Measurements from ENCODE around the gene MFSD12. TPM values are rescaled to one million over a fixed set of nuclear protein-coding genes. Genes with fewer than 3 reads are reported as not detected.

Gene MFSD12
- total and polyA plus RNA-seq, 2 donors (not counting 3 experiments of a cell fraction or from before 2014, with no cell fraction given): 51.7 to 78.9 TPM

- POLR2A ChIA-PET: interaction anchor here (1.4 kb wide), 1 partner anchor 9 kb away, joined by 5 read pairs; no protein-coding TSS in a partner anchor
Measured at GRCh38 chr19:3546119-3546518, 11.3 kb downstream of the MFSD12 start.

More at GRCh38 chr19:3546119-3546518, 11.3 kb downstream of the MFSD12 start:
- H3K9me1 ChIP-seq (replicated peaks; ENCODE audit: control insufficient read depth, extremely low read depth, insufficient read depth, low read length): no peaks in the 10 kb centered on the region
- H3K9me3 ChIP-seq (replicated peaks; ENCODE audit: control insufficient read depth, insufficient read depth, low read length): no peaks in the 10 kb centered on the region
- no peak overlapping the region for H3K9ac ChIP-seq (replicated peaks; ENCODE audit: extremely low read depth, insufficient read depth, low read length)
- no TSS peak for BruUV-seq (replicated peaks)
- H4K20me1 ChIP-seq (replicated peaks; ENCODE audit: control insufficient read depth, extremely low read depth, insufficient read depth, low read length): no peaks in the 10 kb centered on the region
- H3K27me3 ChIP-seq (ENCODE audit: control insufficient read depth in 2 of 2, insufficient read depth in 2 of 2, low read length in 2 of 2): no peaks in the 10 kb centered on the region
- no peak for DNase-seq (ENCODE audit: low read depth, low spot score)
- H3K4me1 ChIP-seq (ENCODE audit: control insufficient read depth, extremely low read depth, insufficient read depth, low read length): no peaks in the 10 kb centered on the region
- intact Hi-C loops (cut with micrococcal nuclease): no loop called here
- no peak overlapping the region for H3K27ac ChIP-seq (ENCODE audit: insufficient read depth, low read depth, low read length)
- H2AFZ ChIP-seq (ENCODE audit: low read depth, low read length): no peak overlapping the region
- TF ChIP-seq GATA2 (IDR thresholded peaks at IDR 0.05; ENCODE audit: insufficient read depth, insufficient read length, low read depth, low read length) (no peak), CTCF (IDR thresholded peaks at IDR 0.05; ENCODE audit: extremely low read depth in 1 of 2, insufficient read depth in 1 of 2, low read depth in 1 of 2, low read length in 2 of 2) (no peak), POLR2AphosphoS5 (IDR thresholded peaks at IDR 0.05; ENCODE audit: insufficient read depth, low read depth, low read length) (no peak), FOS (IDR thresholded peaks at IDR 0.05; ENCODE audit: borderline replicate concordance, insufficient read depth, low read length) (no peak), MAX (IDR thresholded peaks at IDR 0.05; ENCODE audit: insufficient read depth, insufficient read length) (no peak), EZH2 (IDR thresholded peaks at IDR 0.05; ENCODE audit: borderline replicate concordance, low read depth, low read length, severe bottlenecking) (no peak), MYC (IDR thresholded peaks at IDR 0.05; ENCODE audit: low read depth, low read length) (no peak), JUN (IDR thresholded peaks at IDR 0.05; ENCODE audit: borderline replicate concordance, insufficient read depth, insufficient read length, low read depth) (no peak), POLR2A (IDR thresholded peaks at IDR 0.05; ENCODE audit: low read depth, low read length) (no peak)
- no peaks in the 10 kb centered on the region for H3K79me2 ChIP-seq (ENCODE audit: control insufficient read depth, insufficient read depth, low read length)
- H3K4me3 ChIP-seq (replicated peaks in 1 of 3; ENCODE audit: insufficient read depth in 1 of 3, low read depth in 1 of 3, low read length in 3 of 3): no peak overlapping the region
- dilution Hi-C loops (cut with MboI; ENCODE audit: extremely low pct_ligation_motif_present, low sequenced_read_pairs): no loop called here
- no peak for FAIRE-seq
- peaks cover 2 to 10% of the 10 kb centered on the region in 2 experiments for H3K36me3 ChIP-seq (ENCODE audit: control insufficient read depth in 2 of 2, extremely low read depth in 1 of 2, insufficient read depth in 2 of 2, low read length in 2 of 2)
- no peak overlapping the region for H3K4me2 ChIP-seq (ENCODE audit: insufficient read depth, low read length)
- CTCF ChIA-PET: interaction anchor here (0.7 to 2.8 kb wide), 9 partner anchors 9 to 161 kb away, joined by 3 to 23 read pairs (median 4); partner anchors contain the start of genes GIPC3 and TJP3

Measured in endothelial cell of umbilical vein (primary cell).